Choroid plexus epithelial cell (primary cell): Measurements from ENCODE around the gene RTTN.
A peak's percentile ranks its signal among the peaks of the same experiment; 100 is the strongest.
"Not testable (repeated sequence)": the region's sequence is repeated elsewhere in the genome, so short reads cannot be mapped to it uniquely, and the experiment has no call there.

Experiments used
- DNase-seq: peaks from one replicate; pipeline ENCODE4 v3.0.0-alpha.2; 2010; ENCODE audit warnings: low read depth
- H3K4me3 ChIP-seq: 2 replicates; pipeline ENCODE4 v1.5.1; 2011; ENCODE audit warnings: low read depth, mild to moderate bottlenecking, control low read depth, low read length, moderate library complexity
- CTCF ChIP-seq: conservative IDR thresholded peaks from 2 replicates; pipeline ENCODE4 v1.5.1; 2011; ENCODE audit warnings: low read depth, mild to moderate bottlenecking, control low read depth, inconsistent platforms, low read length, moderate library complexity

RTTN gene

GRCh38 chr18:69980982-69981804, 224.3 kb downstream of the RTTN start:
- no peak overlapping the region for H3K4me3 ChIP-seq
- no peak for TF ChIP-seq CTCF

GRCh38 chr18:69980509-69980908, 225.0 kb downstream of the RTTN start:
- no peak overlapping the region for H3K4me3 ChIP-seq
- TF ChIP-seq CTCF: no peak
- DNase-seq: no peak

More at GRCh38 chr18:69980982-69981804, 224.3 kb downstream of the RTTN start:
- DNase-seq: no peak

GRCh38 chr18:69978732-69979715, 226.5 kb downstream of the RTTN start:
- TF ChIP-seq CTCF: no peak
- no peak overlapping the region for H3K4me3 ChIP-seq
- no peak for DNase-seq

GRCh38 chr18:69975294-69975693, 230.2 kb downstream of the RTTN start:
- DNase-seq, H3K4me3 ChIP-seq: not testable (repeated sequence)

- DNase-seq: peak; percentile 26
Observed at GRCh38 chr18:69974365-69974764, 231.1 kb downstream of the RTTN start.

GRCh38 chr18:69969491-69969890, 236.0 kb downstream of the RTTN start:
- peak; percentile 46 for DNase-seq
- TF ChIP-seq CTCF: no peak
- no peak overlapping the region for H3K4me3 ChIP-seq

More at GRCh38 chr18:69974365-69974764, 231.1 kb downstream of the RTTN start:
- no peak for TF ChIP-seq CTCF
- no peak overlapping the region for H3K4me3 ChIP-seq

- no peak for TF ChIP-seq CTCF
- no peak overlapping the region for H3K4me3 ChIP-seq
- no peak for DNase-seq
Observed at GRCh38 chr18:69968039-69968438, 237.4 kb downstream of the RTTN start.
